AG04450 (cell line): Measurements from ENCODE around the gene GPC6. TPM values are rescaled to one million over a fixed set of nuclear protein-coding genes. Genes with fewer than 3 reads are reported as not detected.

Source experiments
- CTCF ChIA-PET: fragments of 300-600, 350-600 bp; formaldehyde crosslinking; extraction: SDS; loops from one replicate; lab custom pipeline; 2022; ENCODE audit warnings: antibody characterized with exemption, inconsistent platforms; lab: Charles Lee
- POLR2A ChIA-PET: fragments of 350-600 bp; formaldehyde crosslinking; extraction: SDS; loops from one replicate; lab custom pipeline; 2021; ENCODE audit warnings: antibody characterized with exemption, inconsistent platforms; lab: Yijun Ruan, JAX
- DNase-seq: peaks from one replicate; pipeline ENCODE4 v3.0.0-alpha.2; 2011; ENCODE audit warnings: low read depth, low spot score
- H3K27ac ChIP-seq: one replicate; pipeline ENCODE4 v1.5.1; 2012; ENCODE audit warnings: low read depth, low read length, control low read depth
- H3K27me3 ChIP-seq: one replicate; pipeline ENCODE4 v1.6.0; 2012; ENCODE audit warnings: low read length; ENCODE audit not compliant: control insufficient read depth, insufficient read depth
- H3K4me3 ChIP-seq: 2 replicates; pipeline ENCODE4 v1.5.1; 2011; ENCODE audit warnings: mild to moderate bottlenecking, low read depth, low read length, control low read depth
- H3K9me3 ChIP-seq: 2 replicates; pipeline ENCODE4 v1.5.1; 2012; ENCODE audit warnings: low read length; ENCODE audit not compliant: control insufficient read depth, insufficient read depth
- polyA plus RNA-seq: library from polyadenylated mRNA; depleted of rRNA; stranded (reverse); fragments of >200 nt; gene quantifications from 2 replicates; pipeline ENCODE4 v1.2.3, GENCODE V29; 2011
- TF ChIP-seq, protein P1 (sequence below): IDR thresholded peaks from 2 replicates; pipeline ENCODE4 v1.5.1; 2011; ENCODE audit warnings: low read depth, low read length, control low read depth, inconsistent platforms

Gene GPC6
- polyA plus RNA-seq, 1 experiment, result 40.4 TPM

DNA sequence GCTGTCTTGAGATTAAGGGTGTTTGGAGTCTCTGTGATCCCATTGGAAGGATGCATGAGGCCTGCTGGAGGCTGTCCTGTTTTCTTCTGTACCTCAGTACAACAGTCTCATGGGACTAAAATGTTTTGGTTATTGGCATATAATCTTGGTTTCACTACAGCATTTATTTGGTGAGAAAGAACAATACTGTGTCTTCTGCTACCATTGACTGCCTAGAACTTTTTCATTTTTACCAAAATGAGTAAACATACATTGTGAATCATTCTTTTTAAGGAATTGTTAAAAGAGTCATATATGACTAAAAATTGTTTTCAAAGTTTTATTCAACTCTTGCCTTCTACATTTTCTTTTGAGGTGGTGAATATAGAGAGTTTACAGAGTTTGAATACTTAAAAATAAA, 459.8 kb downstream of the GPC6 start:
- CTCF ChIA-PET, result no interaction called here
- TF ChIP-seq, protein P1, sequence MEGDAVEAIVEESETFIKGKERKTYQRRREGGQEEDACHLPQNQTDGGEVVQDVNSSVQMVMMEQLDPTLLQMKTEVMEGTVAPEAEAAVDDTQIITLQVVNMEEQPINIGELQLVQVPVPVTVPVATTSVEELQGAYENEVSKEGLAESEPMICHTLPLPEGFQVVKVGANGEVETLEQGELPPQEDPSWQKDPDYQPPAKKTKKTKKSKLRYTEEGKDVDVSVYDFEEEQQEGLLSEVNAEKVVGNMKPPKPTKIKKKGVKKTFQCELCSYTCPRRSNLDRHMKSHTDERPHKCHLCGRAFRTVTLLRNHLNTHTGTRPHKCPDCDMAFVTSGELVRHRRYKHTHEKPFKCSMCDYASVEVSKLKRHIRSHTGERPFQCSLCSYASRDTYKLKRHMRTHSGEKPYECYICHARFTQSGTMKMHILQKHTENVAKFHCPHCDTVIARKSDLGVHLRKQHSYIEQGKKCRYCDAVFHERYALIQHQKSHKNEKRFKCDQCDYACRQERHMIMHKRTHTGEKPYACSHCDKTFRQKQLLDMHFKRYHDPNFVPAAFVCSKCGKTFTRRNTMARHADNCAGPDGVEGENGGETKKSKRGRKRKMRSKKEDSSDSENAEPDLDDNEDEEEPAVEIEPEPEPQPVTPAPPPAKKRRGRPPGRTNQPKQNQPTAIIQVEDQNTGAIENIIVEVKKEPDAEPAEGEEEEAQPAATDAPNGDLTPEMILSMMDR, result no peak

DNA sequence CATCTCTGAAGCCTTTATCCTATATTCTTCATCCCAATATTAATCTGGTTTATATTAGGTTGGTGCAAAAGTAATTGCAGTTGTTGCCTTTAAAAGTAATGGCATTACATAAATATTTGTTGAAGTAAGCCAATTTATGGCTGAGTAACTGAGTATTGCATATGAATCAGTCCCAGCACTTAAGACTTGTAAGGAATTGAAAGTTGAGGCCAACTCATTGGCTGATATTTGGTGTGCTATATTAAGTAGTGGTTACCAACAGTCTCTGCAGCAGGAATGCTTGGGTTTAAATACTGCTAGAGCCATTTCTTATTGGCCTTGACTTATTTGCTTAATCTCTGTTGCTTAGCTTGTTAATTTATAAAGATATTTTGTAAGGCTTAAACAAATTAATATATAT, 460.7 kb downstream of the GPC6 start:
- POLR2A ChIA-PET, result no interaction called here
- Histone ChIP-seq H3K27ac (no peak overlapping the region), H3K9me3 (no peaks in the 10 kb centered on the region), H3K4me3 (no peak overlapping the region), H3K27me3 (no peaks in the 10 kb centered on the region)
- TF ChIP-seq, protein P1, result no peak
- CTCF ChIA-PET, result no interaction called here
- DNase-seq, result no peak

More for the DNA sequence above, 459.8 kb downstream of the GPC6 start:
- no peak overlapping the region for H3K4me3 ChIP-seq
- no peak overlapping the region for H3K27ac ChIP-seq
- no peaks in the 10 kb centered on the region for H3K27me3 ChIP-seq
- no peak for DNase-seq
- no peaks in the 10 kb centered on the region for H3K9me3 ChIP-seq
- POLR2A ChIA-PET, result no interaction called here

DNA sequence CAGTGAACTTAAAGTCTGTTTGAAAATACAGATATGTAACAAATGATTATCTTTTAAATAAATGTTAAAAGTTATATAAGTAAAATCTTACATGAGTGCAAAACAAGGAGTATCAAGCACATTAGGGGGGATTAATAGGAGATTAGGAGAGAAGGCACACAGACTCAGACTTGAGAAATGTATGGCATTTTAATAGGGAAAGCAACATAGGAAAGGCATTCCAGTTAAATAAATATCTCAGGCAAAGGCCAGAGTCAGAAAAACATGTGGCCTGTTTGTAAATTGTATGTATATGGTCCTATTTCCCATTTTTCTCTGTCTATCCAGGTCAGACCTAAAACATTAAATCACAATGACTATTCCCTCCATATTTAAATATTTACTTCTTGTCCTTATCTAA, 462.7 kb downstream of the GPC6 start:
- ChIA-PET POLR2A (no interaction called here), CTCF (no interaction called here)
- no peaks in the 10 kb centered on the region for H3K9me3 ChIP-seq
- H3K4me3 ChIP-seq, result no peak overlapping the region
- H3K27me3 ChIP-seq, result no peaks in the 10 kb centered on the region
- no peak for DNase-seq
- TF ChIP-seq, protein P1, result no peak
- no peak overlapping the region for H3K27ac ChIP-seq

DNA sequence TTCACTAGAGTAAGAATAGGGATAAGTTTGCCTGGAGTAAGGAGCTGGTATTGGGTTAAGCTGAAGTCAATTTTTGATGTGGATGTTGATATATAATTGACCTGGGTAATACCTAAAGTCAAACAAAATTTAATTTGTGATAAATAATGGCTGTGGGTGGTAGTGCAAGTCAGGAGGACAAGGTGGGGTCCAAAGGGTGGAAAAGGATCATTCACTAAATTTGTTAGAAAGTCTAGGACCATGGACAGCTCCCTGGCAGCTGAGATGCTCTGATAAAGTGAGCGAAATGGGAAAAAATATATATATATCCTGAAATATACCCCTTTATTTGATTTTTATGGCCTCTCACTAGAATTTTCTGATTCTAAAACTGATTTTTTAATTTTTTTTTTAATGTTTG, 463.5 kb downstream of the GPC6 start:
- H3K27ac ChIP-seq, result no peak overlapping the region
- H3K27me3 ChIP-seq, result no peaks in the 10 kb centered on the region
- POLR2A ChIA-PET, result no interaction called here
- no peak for DNase-seq
- H3K9me3 ChIP-seq, result no peaks in the 10 kb centered on the region
- TF ChIP-seq, protein P1, result no peak
- CTCF ChIA-PET, result no interaction called here
- no peak overlapping the region for H3K4me3 ChIP-seq

DNA sequence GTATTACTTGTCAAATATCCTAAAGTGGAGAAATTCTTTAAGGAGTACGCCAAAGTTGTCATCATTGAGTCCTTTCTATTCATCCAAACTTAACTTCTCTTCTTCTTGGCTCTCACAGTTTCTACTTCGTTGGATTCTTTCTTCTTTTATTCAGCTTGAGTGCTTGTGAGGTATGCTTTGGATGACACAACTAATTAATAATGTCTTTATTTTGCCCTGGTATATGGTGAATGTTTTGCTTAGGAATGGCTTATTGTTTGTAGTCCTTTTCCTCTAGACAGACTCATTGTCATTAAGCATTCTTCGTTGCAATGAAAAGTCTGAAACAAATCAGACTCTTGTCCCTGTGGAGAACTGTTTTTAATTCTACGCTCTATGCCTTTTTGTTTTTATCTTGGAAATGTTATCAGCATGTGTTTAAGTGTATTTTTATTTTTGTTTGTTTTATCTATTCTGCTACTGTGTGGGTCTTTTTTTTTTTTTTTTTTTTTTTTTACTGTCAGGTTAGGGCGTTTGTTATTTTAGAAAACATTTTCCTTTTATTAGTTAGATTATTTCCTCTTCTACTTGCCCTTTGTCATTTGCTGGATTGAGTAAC, 471.5 kb downstream of the GPC6 start:
- TF ChIP-seq, protein P1, result no peak
- H3K27ac ChIP-seq, result no peak overlapping the region
- ChIA-PET CTCF (no interaction called here), POLR2A (no interaction called here)
- H3K27me3 ChIP-seq, result no peaks in the 10 kb centered on the region
- no peaks in the 10 kb centered on the region for H3K9me3 ChIP-seq
- no peak overlapping the region for H3K4me3 ChIP-seq
- no peak for DNase-seq
